ENCODE results near the gene EFTUD2. TPM values are rescaled to one million over a fixed set of nuclear protein-coding genes. Genes with fewer than 3 reads are reported as not detected.

Gene EFTUD2
- total RNA-seq, 1 donor from 2014 or later = 192 TPM

- Mint-ChIP-seq H3K27me3 (ENCODE audit: low read depth) (no peaks in the 10 kb centered on the region), H3K4me3 (peak overlapping the region; percentile 98), H3K27ac (ENCODE audit: unreplicated experiment) (peak overlapping the region; percentile 19), H3K4me1 (peaks cover 48% of the 10 kb centered on the region), H3K9me3 (no peaks in the 10 kb centered on the region), H3K36me3 (ENCODE audit: low read depth) (no peaks in the 10 kb centered on the region)
- DNase-seq (ENCODE audit: low read depth, low spot score) = no peak
- no peak for TF ChIP-seq CTCF (conservative IDR thresholded peaks at IDR 0.05)
Observed at GRCh38 chr17:44831371-44831770, 67.9 kb downstream of the EFTUD2 start.

- no peak for TF ChIP-seq CTCF (conservative IDR thresholded peaks at IDR 0.05)
- H3K27me3 Mint-ChIP-seq (ENCODE audit: low read depth) = no peaks in the 10 kb centered on the region
- H3K27ac Mint-ChIP-seq (ENCODE audit: unreplicated experiment) = peak overlapping the region; percentile 84
- H3K9me3 Mint-ChIP-seq = no peaks in the 10 kb centered on the region
- peaks cover 48% of the 10 kb centered on the region for H3K4me1 Mint-ChIP-seq
- H3K4me3 Mint-ChIP-seq = peak overlapping the region; percentile 98
- peak; percentile 44 for DNase-seq (ENCODE audit: low read depth, low spot score)
- H3K36me3 Mint-ChIP-seq (ENCODE audit: low read depth) = no peaks in the 10 kb centered on the region
Observed at GRCh38 chr17:44830359-44831288, 68.6 kb downstream of the EFTUD2 start.

- Mint-ChIP-seq H3K9me3 (no peaks in the 10 kb centered on the region), H3K36me3 (ENCODE audit: low read depth) (no peaks in the 10 kb centered on the region), H3K27me3 (ENCODE audit: low read depth) (no peaks in the 10 kb centered on the region), H3K4me3 (peak within 1 kb of the TSS; percentile 98), H3K27ac (ENCODE audit: unreplicated experiment) (peak within 1 kb of the TSS; percentile 99), H3K4me1 (peaks cover 48% of the 10 kb centered on the region)
- TF ChIP-seq CTCF (conservative IDR thresholded peaks at IDR 0.05) = no peak
- peak; percentile 51 for DNase-seq (ENCODE audit: low read depth, low spot score)
Observed at GRCh38 chr17:44829523-44830358, 69.5 kb downstream of the EFTUD2 start, which contains the start of gene GJC1. Gene GJC1 (minus strand): TSS chr17:44830287. CDS start chr17:44805817, 24,470 bp downstream.

- TF ChIP-seq CTCF (conservative IDR thresholded peaks at IDR 0.05) = no peak
- peaks cover 48% of the 10 kb centered on the region for H3K4me1 Mint-ChIP-seq
- DNase-seq (ENCODE audit: low read depth, low spot score) = no peak
- H3K36me3 Mint-ChIP-seq (ENCODE audit: low read depth) = no peaks in the 10 kb centered on the region
- H3K27me3 Mint-ChIP-seq (ENCODE audit: low read depth) = no peaks in the 10 kb centered on the region
- H3K9me3 Mint-ChIP-seq = no peaks in the 10 kb centered on the region
- H3K27ac Mint-ChIP-seq (ENCODE audit: unreplicated experiment) = peak overlapping the region; percentile 99
- peak overlapping the region; percentile 98 for H3K4me3 Mint-ChIP-seq
Observed at GRCh38 chr17:44828919-44829522, 70.2 kb downstream of the EFTUD2 start.

GRCh38 chr17:44827863-44828262 lies 71.4 kb downstream of the EFTUD2 start:
- TF ChIP-seq CTCF (conservative IDR thresholded peaks at IDR 0.05) = no peak
- H3K4me1 Mint-ChIP-seq = peaks cover 48% of the 10 kb centered on the region
- H3K36me3 Mint-ChIP-seq (ENCODE audit: low read depth) = no peaks in the 10 kb centered on the region
- H3K4me3 Mint-ChIP-seq = peak overlapping the region; percentile 98
- DNase-seq (ENCODE audit: low read depth, low spot score) = no peak
- H3K27ac Mint-ChIP-seq (ENCODE audit: unreplicated experiment) = no peak overlapping the region
- no peaks in the 10 kb centered on the region for H3K9me3 Mint-ChIP-seq
- no peaks in the 10 kb centered on the region for H3K27me3 Mint-ChIP-seq (ENCODE audit: low read depth)

All from neural crest cell (in vitro differentiated cells).